GM18951 (cell line): Measurements from ENCODE around the gene FGFR2.

Experiments
- POLR2A ChIP-seq: IDR thresholded peaks from 4 replicates; pipeline ENCODE4 v1.6.1; 2011; ENCODE audit warnings: mild to moderate bottlenecking; ENCODE audit not compliant: insufficient read length, insufficient read depth; ENCODE audit errors: extremely low read depth
- in situ Hi-C: fragments of 300-500 bp; cut with MboI; formaldehyde crosslinking; loops from one replicate; pipeline ENCODE4 v1.12.0; 2022; ENCODE audit warnings: low sequenced_read_pairs, mixed read lengths, inconsistent platforms; ENCODE audit not compliant: unreplicated experiment

FGFR2 gene

DNA sequence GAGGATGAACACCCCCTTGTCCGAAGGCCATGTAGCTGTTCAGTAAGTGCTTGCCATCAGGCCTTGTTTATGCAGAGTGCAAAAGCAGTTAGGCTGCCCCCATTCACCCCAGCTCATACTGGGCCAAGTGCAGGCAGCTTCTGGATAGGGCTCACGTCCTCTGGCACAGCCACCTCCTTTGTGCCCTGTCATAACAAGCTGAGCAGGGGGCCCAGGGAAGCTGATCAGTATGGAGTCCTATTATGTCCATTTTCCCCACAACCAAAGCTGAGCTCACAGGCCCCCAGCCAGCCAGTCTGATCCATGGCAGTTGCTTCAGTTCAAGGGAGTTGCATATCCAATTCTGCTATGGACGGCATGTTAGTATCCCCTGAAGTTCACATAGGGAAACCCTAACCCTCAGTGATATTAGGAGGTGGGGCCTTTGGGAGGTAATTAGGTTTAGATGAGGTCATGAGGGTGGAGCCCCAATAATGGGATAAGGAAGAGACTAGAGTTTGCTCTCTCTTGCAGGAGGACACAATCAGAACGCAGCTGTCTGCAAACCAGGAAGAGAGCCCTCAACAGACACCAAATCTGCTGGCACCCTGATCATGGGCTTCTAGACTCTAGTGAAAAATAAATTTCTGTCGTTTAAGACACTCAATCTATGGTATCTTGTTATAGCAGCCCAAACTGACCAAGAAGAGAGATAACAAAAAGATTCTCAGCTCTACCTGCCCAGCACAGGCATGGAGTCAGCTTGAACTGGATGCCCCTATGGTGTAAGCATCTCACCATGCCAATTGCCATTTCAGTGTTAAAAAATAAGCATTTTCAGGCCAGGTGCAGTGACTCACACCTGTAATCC is 155.9 kb downstream of the FGFR2 start:
- in situ Hi-C loops, result no loop called here
- no peak for TF ChIP-seq POLR2A

DNA sequence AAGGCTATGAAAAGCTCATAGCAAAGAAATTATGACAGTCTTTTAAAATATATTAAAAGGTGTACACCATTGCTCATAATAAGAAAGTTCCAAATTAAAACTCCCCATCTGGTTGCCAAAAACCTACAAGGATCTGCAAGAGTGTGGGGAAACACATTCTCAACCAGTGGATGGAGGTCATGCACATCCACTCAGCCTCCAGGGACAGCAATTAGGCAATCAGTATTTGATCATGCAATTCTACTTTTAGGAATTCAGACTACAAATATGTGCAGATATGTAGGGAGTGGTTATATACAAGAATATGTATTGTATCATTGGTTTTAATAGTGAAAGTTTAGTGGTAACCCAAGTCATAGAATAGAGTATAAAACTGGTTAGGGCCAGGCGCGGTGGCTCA is 157.8 kb downstream of the FGFR2 start:
- in situ Hi-C loops, result no loop called here
- no peak for TF ChIP-seq POLR2A

DNA sequence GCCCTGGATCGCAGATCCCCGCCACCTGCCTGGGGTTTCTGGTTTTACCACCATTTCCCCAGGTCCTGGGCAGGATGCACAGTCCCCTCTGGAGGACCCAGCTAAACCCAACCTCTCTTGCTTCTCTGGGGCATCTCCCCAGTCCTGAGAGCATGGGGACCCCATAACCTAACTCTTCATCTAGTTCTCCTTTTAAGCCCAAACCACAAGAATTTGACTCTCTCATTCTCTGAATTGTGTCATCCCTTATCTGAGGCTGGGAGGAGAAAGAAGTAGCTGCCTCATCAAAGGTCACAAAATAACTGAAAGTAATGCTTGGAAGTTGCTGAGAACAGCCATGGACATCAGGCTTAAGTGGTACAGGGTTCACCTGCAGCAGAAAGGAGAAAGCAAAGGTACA is 159.9 kb downstream of the FGFR2 start:
- in situ Hi-C loops, result no loop called here
- no peak for TF ChIP-seq POLR2A

DNA sequence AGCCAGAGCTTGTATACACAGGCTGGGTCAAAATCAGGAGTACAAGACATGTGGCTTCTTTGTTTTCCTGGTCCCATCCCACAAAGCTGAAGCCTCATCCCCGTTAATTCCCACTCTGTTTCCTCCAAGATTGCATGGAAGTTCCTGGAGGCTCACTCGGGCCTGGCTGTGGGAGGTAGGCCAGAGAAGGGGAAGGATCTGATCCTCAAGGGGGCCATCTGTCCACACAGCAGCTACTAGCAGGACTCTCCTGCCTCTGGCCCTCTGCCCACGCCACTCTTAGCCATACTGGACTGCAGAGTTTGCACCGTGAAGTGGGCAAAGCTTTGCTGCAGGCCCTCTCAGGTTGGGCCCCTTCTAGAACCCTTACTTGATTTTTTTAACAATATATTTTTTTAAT is 160.6 kb downstream of the FGFR2 start:
- TF ChIP-seq POLR2A, result no peak
- in situ Hi-C loops, result no loop called here

DNA sequence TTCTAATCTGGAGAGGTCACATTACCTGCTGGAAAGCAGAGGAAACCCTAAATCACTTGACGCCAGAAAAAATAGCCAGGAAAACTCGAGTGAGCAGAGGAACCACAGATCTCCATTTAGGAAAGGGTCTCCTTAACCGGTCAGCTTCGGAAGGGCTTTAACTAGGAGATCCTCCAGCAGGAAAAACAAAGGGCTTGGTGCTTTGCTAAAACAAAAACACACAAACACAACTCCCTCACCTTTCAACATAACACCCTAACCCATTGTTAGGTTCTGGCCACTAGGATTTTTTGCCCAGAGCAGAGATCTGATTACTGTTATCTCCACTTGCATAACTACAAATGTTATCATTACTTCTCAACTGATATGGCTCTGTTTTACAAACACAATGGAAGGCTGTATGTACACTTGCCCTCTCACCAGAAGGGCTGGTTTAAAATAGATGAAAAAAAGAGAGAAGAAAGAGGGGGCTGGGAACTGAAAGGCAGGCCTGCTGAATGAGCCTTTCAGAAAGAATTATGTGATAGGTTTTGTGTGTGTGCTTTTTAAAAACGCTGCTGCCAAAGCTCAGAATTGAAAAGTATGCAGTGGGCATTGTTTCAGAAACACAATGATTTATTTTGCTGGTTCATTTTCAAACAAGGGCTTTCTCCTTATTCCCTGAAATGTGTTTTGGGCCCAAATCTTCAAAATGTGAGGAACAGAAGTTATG is 161.5 kb downstream of the FGFR2 start:
- in situ Hi-C loops, result no loop called here
- no peak for TF ChIP-seq POLR2A

DNA sequence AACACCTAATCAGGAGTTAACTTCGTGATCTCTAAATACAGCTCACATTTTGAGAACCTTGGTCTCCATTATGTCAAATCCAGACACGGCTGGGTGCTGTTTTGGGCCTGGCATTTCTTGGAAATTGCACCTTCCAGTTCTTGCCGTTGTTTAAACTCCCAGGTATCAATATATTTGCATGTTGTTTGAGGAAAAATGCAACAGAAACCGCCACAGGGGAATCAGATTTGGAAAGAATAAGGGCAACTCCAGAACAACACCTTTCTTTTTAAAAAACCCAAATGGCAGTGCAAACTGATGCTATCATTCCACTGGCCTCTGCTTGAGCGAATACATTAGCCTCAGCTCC is 162.0 kb downstream of the FGFR2 start:
- in situ Hi-C loops, result no loop called here
- no peak for TF ChIP-seq POLR2A

DNA sequence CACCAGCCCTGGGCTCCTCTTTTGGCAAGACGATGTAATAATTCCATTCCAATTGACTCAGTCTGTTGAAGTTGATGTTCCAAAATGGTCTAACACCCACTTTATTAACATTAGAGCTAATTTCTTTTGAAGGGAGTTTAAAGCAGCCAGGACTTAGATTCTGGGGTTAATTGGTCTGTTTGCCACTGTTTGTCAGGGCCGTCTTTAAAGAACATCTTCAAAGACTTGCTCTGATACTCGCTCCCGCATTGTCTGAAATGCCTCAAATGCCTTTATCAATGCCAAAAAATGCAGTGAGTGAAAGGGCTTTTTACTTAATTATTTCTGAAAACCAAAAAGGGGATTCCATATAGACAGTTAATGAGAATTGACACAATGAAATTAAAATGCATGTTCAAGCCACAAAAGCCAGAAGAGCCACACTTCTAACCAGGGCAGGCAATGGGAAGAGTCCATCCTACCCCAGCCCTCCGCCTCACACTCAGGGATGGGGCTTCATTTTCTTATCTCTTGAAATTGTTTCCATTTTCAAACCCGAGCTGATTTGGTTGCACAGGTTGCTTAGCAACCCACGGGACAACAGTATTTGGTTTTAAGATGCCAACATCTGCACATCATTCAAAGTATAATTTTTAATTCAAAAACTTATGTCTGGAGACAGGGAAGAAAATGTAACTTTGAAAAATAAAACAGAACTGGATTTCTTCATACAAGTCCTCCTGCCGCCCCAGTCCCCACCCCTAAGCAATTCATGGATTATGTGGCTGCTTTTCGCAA is 163.0 kb downstream of the FGFR2 start:
- in situ Hi-C loops, result no loop called here
- TF ChIP-seq POLR2A, result no peak

DNA sequence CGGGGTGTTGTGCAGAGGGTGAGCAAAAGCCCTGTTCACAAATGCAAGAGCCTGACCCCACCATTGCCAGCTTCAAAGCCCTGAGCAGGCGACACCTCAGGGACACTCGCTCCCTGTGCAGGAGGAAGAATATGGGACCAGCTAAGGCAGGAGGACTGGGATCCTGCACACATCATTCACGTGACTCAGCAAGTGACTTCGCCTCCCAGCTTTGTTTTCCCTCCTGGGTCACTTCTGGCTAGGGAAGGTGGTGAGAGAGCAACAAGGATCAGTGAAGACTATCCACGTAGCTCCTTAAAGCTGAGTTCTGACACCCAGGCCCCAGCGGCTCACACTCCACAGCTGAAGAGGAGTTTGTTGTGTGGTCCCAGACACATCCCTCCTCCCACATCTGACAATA is 164.3 kb downstream of the FGFR2 start:
- TF ChIP-seq POLR2A, result no peak
- in situ Hi-C loops, result no loop called here

DNA sequence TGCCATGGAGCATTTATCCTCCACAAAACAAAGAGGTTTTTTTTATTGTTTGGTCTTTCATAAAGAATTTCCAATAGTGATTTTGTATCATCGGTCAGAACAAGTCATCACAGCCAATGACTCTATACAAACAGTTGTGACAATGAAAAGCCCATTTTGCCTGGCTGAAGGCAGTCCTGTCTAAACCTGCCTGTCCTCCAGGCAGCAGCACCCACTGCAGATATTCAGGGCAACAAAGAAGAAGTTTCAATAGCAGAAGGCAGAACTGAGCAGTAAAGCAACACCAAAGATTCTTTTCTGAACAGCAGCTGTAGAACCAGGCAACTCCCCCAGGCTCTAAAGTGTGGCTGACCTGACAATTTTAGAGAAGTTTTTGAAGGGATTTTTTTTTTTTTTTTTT is 169.4 kb downstream of the FGFR2 start:
- no peak for TF ChIP-seq POLR2A
- in situ Hi-C loops, result no loop called here
